ENCODE results near the gene SLC45A2.
"Not testable (repeated sequence)": the region's sequence is repeated elsewhere in the genome, so short reads cannot be mapped to it uniquely, and the experiment has no call there.

SLC45A2 gene

DNA sequence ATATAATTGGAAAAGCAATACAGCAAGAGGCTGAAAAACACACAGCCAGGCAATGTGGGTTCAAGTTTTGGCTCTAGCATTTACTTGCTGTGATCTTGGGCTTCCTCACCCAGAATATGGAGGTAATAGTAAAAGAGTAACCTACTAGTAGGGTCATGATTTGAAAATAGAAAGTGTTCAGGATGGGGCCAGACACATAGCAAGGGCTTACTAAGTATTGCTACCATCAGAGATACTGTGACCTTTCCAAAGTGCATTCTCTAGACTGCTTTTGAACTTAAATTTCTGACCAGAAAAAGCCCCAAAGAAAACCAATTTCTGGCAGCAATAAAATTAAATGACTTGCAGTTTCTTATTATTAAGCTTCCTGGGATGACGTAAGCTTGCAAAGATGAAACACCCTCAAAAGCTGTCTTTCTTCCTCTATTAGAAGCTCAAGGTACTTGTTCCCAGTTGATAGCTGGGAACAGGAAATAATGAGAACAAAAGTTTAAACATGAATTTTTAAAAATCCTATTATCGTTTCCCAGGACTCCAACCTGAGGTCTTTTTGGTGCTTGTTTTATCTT lies 20.3 kb downstream of the SLC45A2 start:
- DNase-seq, result no peak

DNA sequence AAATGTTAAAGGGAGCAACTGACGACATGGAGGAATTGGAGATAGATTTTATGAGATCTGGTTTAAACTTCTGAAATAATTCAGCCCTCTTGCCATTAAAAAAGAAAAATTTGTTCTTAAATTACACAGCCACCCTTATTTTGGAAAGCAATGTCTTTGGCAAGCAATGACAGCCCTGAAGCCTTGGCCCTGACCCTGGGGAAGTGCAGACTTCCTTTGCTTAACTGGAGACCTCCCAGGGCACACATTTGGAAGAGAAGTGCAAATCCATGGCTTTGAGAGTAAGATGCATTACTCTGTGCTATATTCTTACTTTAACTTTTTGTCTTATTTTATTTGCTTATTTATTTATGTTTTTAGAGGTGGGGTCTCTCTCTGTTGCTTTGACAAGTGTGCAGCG lies 26.3 kb downstream of the SLC45A2 start:
- DNase-seq, result no peak

GRCh38 chr5:33957577-33958150 lies 26.8 kb downstream of the SLC45A2 start:
- no peak for DNase-seq

- DNase-seq, result not testable (repeated sequence)
Observed at GRCh38 chr5:33952175-33952574, 32.3 kb downstream of the SLC45A2 start.

- no peak for DNase-seq
Observed at GRCh38 chr5:33944543-33945132, 39.9 kb downstream of the SLC45A2 start.

- no peak for DNase-seq
Observed at GRCh38 chr5:33941090-33941489, 43.4 kb downstream of the SLC45A2 start.

- no peak for DNase-seq
Observed at GRCh38 chr5:33939556-33940262, 44.8 kb downstream of the SLC45A2 start.

DNA sequence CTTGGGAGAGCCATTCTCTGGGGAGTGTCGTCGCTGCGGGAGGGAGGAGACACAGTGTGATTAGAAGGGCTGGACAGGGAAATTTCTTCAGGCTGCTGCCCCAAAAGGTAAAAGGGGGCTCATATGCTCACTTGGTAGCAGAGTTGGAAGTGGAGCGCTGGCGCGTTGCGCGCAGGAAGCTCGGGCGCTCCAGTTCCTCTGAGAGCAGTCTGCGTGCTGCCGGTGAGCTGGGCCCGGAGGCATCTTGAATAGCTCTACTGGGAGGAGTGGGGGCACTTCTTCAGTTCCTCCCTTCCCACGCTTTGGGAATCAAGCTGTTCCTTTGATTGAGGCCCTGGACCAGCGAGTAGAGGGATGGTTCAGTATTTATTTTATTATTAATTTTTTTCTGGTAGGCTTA lies 45.6 kb downstream of the SLC45A2 start:
- DNase-seq, result no peak

- no peak for DNase-seq
Observed at GRCh38 chr5:33938507-33938796, 46.0 kb downstream of the SLC45A2 start.

- no peak for DNase-seq
Observed at GRCh38 chr5:33937707-33938506, 46.6 kb downstream of the SLC45A2 start.

- DNase-seq, result no peak
Observed at GRCh38 chr5:33937017-33937706, 47.3 kb downstream of the SLC45A2 start.

GRCh38 chr5:33936381-33937016 lies 48.0 kb downstream of the SLC45A2 start, which contains the start of gene RXFP3:
Gene RXFP3 (plus strand): TSS chr5:33936386. CDS start chr5:33936741, 355 bp downstream.
- DNase-seq, result no peak

GRCh38 chr5:33936004-33936380 lies 48.5 kb downstream of the SLC45A2 start:
- DNase-seq, result peak; percentile 29

DNA sequence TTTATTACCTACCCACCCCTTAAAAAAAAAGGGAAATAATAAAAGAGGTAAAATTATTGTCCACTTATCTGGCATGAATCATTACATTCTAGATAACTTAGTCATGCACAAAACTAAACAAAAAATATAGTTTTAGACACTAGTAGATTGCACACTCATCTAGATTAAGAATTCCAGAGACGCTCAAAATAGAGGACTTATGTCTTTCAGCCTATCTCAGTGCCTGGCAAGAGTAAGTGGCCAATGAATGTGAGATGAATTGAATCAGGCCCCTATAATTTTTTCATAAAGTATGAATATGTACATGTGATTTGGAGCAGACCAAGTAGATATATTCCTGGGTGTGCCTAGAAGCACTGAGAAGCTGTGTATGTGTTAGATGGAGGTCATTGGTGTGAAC lies 50.3 kb downstream of the SLC45A2 start:
- DNase-seq, result no peak

- DNase-seq, result no peak
Observed at GRCh38 chr5:33933723-33934169, 50.7 kb downstream of the SLC45A2 start.

DNA sequence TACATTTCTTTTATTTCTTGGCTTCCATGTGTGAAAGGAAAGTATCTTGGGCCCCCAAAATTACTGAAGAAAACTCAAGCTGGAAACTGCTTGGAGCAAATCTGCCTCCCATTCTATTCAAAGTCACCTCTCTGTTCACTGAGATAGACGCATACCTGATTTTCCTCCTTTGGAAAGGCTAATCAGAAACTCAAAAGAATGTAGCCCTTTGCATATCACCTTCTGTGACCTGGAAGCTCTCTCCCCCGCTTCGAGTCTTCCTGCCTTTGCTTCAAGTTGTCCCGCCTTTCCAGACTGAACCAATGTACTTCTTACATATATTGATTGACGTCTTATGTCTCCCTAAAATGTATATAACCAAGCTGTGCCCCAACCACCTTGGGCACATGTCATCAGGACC lies 53.4 kb downstream of the SLC45A2 start:
- no peak for DNase-seq

- DNase-seq, result no peak
Observed at GRCh38 chr5:33929925-33930690, 54.4 kb downstream of the SLC45A2 start.

DNA sequence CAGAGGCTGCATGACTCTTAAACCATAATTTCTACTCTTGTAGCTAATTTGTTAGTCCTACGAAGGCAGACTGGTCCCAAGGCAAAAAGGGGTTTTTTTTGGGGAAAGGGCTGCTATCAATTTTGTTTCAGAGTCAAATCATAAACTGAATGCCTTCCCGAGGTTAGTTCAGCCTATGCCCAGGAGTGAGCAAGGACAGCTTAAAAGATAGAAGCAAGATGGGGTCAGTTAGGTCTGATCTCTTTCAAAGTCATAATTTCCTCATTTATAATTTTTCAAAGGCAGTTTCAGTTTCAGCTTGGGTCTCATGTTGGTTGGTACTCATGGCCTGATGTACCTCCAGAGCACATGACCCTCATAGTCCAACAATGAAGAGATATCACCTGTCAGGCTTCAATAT lies 56.2 kb downstream of the SLC45A2 start:
- no peak for DNase-seq

GRCh38 chr5:33927685-33928084 lies 56.8 kb downstream of the SLC45A2 start:
- DNase-seq, result no peak

DNA sequence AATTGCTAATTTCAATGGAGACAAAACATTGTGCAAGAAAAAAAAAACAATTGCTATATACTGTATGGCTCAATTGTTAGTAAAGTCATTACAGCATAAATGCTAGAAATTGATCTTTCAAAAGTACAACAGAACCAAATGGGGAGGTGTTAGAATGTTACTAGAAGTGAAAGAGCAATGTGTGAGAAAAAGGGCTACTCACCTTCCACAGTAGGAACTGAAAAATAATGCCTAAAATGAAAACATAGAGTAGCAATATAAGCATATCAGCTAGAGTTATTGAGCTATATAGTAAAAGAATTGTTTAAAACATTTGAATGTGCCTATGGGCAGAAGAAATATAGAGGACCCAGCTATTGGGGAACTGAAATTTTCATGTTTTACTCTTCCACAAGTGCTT lies 59.2 kb downstream of the SLC45A2 start:
- no peak for DNase-seq

DNA sequence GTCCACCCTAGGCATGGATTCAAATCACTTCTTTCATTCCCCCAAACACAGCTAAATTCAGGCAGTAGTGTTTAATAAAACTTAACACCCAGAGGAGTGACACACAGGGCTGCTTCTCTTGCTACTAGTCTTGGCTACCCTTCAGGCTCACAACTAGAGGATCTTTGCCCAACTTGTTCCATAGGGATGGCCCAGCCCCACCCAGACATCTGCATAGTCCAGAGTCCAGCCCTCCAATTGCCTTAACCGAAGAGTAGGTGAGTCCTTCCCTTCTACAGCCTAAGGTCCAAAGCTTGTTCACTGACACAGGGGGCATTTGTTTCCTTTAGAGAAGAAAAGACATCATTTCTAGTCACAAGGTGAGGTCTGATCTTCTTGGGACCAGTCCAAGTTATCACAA lies 63.5 kb downstream of the SLC45A2 start:
- DNase-seq, result no peak

All from stimulated activated CD4-positive, alpha-beta T cell treated with anti-CD3 and anti-CD28 coated beads, Interleukin-4, amount 100 ng/mL, for 24 hours (primary cell).